Tibial artery (tissue), 4 donors: ENCODE data around the gene TRIM43B.
"Not testable (repeated sequence)": the region's sequence is repeated elsewhere in the genome, so short reads cannot be mapped to it uniquely, and the experiment has no call there.

Experiments
- DNase-seq, 2 donors: peaks; one replicate each; pipeline ENCODE4 v3.0.0-alpha.2; 2019
- H3K27ac ChIP-seq, 2 donors: fragments of 200-600 bp; sonication (generic) in 1 of 2; 1 replicate in 1 of 2; 2 replicates in 1 of 2; pipeline ENCODE4 v1.5.1; 2018 to 2019; ENCODE audit warnings: mild to moderate bottlenecking in 1 of 2
- H3K27me3 ChIP-seq, 2 donors: fragments of 200-600 bp; sonication (generic) in 1 of 2; one replicate each; pipeline versions ENCODE4 v1.5.1 to v1.6.0; 2016 to 2019
- H3K36me3 ChIP-seq, 3 donors: fragments of 200-600 bp; sonication (generic) in 2 of 3; one replicate each; pipeline ENCODE4 v1.5.1; 2016 to 2019; ENCODE audit warnings: mild to moderate bottlenecking in 2 of 3
- H3K4me1 ChIP-seq, 4 donors: fragments of 200-600 bp; sonication (generic) in 2 of 4; 1 replicate in 3 of 4; 2 replicates in 1 of 4; pipeline ENCODE4 v1.5.1; 2016 to 2019
- H3K4me3 ChIP-seq, 2 donors: fragments of 200-600 bp; sonication (generic) in 1 of 2; 1 replicate in 1 of 2; 2 replicates in 1 of 2; pipeline ENCODE4 v1.5.1; 2018 to 2019; ENCODE audit warnings: mild to moderate bottlenecking in 2 of 2
- H3K9me3 ChIP-seq, 3 donors: fragments of 200-600 bp; sonication (generic) in 1 of 3; one replicate each; pipeline ENCODE4 v1.5.1; 2016 to 2019
- intact Hi-C: fragments of 100-400 bp; cut with DNase I; formaldehyde crosslinking; loops from one replicate; pipeline ENCODE4 v1.15.0; 2023; ENCODE audit warnings: low total_unique reads
- TF ChIP-seq, protein P1 (sequence below), 2 experiments: fragments of 200-600 bp in 1 of 2; fragments of 450-650 bp in 1 of 2; IDR thresholded peaks; one replicate each; pipeline ENCODE4 v1.5.1; 2017 to 2019; ENCODE audit warnings: antibody characterized with exemption in 2 of 2, mild to moderate bottlenecking in 1 of 2, moderate library complexity in 1 of 2

TRIM43B gene

DNA sequence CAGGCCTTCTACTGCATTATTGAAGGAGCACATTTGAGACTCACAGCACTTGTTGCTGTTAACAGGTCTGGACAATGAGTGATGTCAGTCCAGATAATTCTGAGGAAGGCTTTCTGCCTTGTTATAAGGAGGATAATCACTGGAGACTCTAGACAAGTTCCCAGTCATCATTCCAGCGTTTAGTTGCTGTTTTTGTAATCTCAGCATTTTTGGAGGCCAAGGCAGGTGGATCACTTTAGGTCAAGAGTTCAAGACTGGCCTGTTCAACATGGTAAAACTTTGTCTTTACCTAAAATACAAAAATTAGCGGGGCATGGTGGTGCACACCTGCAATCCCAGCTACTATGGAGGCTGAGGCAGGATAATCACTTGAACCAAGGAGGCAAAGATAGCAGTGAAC is 39.6 kb upstream of the TRIM43B start:
- Histone ChIP-seq H3K4me1 (peaks cover 0 to 18% (median 11%) of the 10 kb centered on the region in 4 donors), H3K27me3 (no peaks in the 10 kb centered on the region), H3K36me3 (peaks cover 0 to under 1% (median 0%) of the 10 kb centered on the region in 3 donors), H3K4me3 (no peak overlapping the region), H3K27ac (no peak overlapping the region), H3K9me3 (no peaks in the 10 kb centered on the region)
- intact Hi-C loops = no loop called here
- TF ChIP-seq, protein P1, sequence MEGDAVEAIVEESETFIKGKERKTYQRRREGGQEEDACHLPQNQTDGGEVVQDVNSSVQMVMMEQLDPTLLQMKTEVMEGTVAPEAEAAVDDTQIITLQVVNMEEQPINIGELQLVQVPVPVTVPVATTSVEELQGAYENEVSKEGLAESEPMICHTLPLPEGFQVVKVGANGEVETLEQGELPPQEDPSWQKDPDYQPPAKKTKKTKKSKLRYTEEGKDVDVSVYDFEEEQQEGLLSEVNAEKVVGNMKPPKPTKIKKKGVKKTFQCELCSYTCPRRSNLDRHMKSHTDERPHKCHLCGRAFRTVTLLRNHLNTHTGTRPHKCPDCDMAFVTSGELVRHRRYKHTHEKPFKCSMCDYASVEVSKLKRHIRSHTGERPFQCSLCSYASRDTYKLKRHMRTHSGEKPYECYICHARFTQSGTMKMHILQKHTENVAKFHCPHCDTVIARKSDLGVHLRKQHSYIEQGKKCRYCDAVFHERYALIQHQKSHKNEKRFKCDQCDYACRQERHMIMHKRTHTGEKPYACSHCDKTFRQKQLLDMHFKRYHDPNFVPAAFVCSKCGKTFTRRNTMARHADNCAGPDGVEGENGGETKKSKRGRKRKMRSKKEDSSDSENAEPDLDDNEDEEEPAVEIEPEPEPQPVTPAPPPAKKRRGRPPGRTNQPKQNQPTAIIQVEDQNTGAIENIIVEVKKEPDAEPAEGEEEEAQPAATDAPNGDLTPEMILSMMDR (IDR thresholded peaks at IDR 0.05) = no peak
- no peak for DNase-seq

DNA sequence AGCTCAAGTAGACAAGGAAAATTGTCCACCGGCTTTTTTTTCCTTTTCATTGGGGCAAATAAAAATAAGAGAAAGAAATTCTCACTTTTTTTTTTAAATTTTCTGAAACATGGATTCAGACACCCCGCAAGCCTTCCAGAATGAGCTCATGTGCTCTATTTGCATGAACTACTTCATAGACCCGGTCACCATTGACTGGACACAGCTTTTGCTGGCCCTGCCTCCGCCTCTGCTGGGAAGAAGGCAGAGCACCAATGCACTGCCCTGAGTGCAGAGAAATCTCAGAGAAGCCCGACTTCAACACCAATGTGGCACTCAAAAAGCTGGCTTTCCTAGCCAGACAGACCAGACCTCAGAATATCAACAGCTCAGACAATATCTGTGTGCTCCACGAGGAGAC is 30.2 kb upstream of the TRIM43B start:
- DNase-seq = no peak
- Histone ChIP-seq H3K4me3 (no peak overlapping the region), H3K27ac (no peak overlapping the region), H3K27me3 (no peaks in the 10 kb centered on the region), H3K9me3 (no peaks in the 10 kb centered on the region), H3K36me3 (no peaks in the 10 kb centered on the region), H3K4me1 (no peaks in the 10 kb centered on the region)
- intact Hi-C loops = no loop called here
- TF ChIP-seq, protein P1 (IDR thresholded peaks at IDR 0.05) = no peak

DNA sequence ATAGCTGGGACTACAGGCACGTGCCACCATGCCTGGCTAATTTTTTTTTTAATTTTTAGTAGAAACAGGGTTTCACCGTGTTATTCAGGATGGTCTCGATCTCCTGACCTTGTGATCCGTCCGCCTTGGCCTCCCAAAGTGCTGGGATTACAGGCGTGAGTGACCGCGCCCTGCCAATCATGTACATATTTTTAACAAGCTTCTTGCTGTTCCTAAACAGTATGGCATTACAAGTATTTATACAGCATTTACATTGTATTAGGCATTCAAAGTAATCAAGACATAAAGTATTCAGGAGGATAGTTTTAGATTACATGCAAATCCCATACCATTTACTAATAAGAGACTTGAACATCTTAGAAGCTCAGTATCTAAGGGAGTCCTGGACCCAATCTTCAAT is 29.7 kb upstream of the TRIM43B start:
- H3K36me3 ChIP-seq, H3K4me3 ChIP-seq, H3K27me3 ChIP-seq, DNase-seq, H3K9me3 ChIP-seq, H3K27ac ChIP-seq, intact Hi-C loops, H3K4me1 ChIP-seq: not testable (repeated sequence)

DNA sequence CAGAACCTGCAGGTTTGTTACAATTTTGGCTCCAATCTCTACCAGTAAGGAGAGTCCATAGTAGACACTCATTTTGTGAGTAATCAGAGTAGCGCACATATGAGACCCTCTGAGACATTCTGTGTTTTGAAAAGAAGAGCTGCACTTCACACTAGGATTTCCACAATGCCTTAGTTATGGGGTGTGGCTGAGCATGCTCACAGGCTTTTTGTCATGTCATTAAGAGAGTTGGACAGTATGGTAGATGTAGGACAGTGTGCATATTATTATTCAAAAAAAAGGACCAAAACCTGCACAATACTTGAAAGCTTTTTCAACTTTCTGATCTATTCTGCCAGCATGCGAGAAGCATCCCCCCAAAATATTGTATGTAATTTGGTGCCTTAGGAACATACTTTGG is 24.9 kb upstream of the TRIM43B start:
- intact Hi-C loops = no loop called here
- Histone ChIP-seq H3K9me3 (no peaks in the 10 kb centered on the region), H3K4me3 (no peak overlapping the region), H3K4me1 (no peaks in the 10 kb centered on the region), H3K36me3 (no peaks in the 10 kb centered on the region), H3K27ac (no peak overlapping the region), H3K27me3 (no peaks in the 10 kb centered on the region)
- DNase-seq = no peak
- TF ChIP-seq, protein P1 (IDR thresholded peaks at IDR 0.05) = no peak

DNA sequence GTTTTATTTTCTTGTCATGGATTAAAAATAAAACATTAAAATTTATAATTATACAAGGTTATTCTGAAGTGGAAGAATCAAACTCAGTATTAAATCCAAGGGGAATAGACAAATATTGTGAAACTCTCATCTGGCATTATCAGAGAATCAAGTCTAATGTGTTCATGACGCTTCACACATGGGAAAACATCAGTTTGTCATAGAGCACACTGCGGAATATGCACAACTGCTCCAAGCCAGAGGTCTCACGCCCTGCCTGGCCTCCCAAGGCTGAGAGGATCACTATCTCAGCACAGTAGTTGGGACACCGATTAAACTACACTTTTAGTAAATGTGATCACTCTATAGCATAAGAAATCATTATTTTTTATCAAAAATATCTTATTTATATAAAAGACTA is 20.7 kb upstream of the TRIM43B start:
- Histone ChIP-seq H3K27me3 (no peaks in the 10 kb centered on the region), H3K4me1 (no peaks in the 10 kb centered on the region), H3K36me3 (no peaks in the 10 kb centered on the region), H3K4me3 (no peak overlapping the region), H3K27ac (no peak overlapping the region), H3K9me3 (no peaks in the 10 kb centered on the region)
- intact Hi-C loops = no loop called here
- DNase-seq = no peak
- TF ChIP-seq, protein P1 (IDR thresholded peaks at IDR 0.05) = no peak

DNA sequence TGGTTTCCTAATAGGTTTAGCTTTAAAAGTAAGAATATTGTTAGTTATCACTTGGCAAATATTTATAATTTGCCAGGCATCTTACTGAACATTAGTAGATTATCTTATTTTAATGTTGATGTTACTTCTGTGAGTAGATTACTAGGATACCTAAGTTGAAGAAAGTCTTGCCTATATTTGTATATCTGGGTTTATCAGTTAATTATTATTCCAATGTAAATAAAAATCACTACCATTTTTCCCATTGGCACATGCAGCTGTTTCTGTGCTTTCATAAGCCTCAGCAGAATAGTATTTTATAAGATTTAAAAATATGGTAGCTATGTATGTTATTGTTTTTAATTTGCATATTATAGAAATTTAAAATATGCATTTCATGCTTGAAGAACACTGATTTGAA is 16.3 kb upstream of the TRIM43B start:
- TF ChIP-seq, protein P1 (IDR thresholded peaks at IDR 0.05) = no peak
- no peak overlapping the region for H3K4me3 ChIP-seq
- H3K9me3 ChIP-seq = no peaks in the 10 kb centered on the region
- intact Hi-C loops = no loop called here
- no peak for DNase-seq
- no peaks in the 10 kb centered on the region for H3K36me3 ChIP-seq
- H3K4me1 ChIP-seq = no peaks in the 10 kb centered on the region
- H3K27me3 ChIP-seq = no peaks in the 10 kb centered on the region
- H3K27ac ChIP-seq = no peak overlapping the region

DNA sequence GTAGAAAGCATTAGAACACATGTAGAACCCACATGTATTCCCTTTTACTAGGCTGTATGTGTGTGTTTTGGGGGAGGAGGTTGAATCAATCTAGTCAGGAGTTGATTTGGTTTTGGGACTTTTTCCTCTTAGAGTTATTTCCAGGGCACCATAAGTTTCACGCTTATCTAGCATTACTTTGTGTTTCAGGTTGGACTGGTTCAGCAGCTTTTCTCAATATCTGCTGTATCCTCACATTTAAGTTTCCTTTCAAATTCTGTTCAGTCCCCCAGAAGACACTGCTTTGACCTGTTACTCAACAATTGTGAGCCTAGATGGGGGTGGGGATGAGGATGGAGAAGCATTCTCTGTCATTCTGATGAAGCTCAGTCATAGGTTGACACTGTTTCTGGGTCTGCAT is 7.5 kb upstream of the TRIM43B start:
- DNase-seq, H3K27me3 ChIP-seq, intact Hi-C loops, H3K36me3 ChIP-seq, H3K4me3 ChIP-seq, H3K27ac ChIP-seq, H3K4me1 ChIP-seq, H3K9me3 ChIP-seq: not testable (repeated sequence)

DNA sequence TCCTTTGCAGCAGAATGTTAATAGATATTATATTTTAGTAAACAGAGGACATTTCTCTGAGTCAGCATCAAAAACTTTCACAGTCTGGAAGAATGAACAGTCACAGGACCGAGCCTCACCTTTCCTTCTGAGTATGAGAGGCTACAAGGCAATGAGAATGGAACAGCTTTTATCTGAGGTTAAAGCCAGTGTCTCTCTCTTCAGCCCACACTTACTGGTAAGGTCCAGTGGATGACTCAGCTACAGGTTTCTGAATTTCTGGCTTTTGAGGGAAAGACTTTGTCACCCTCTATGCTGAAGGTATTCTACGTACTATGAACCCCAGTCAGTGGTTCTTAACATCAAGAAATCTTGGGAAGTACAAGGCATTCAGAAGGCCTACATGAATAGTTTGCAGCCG is 9.5 kb downstream of the TRIM43B start:
- H3K4me1 ChIP-seq, H3K9me3 ChIP-seq, H3K36me3 ChIP-seq, H3K27ac ChIP-seq, DNase-seq, H3K27me3 ChIP-seq, intact Hi-C loops, H3K4me3 ChIP-seq: not testable (repeated sequence)

DNA sequence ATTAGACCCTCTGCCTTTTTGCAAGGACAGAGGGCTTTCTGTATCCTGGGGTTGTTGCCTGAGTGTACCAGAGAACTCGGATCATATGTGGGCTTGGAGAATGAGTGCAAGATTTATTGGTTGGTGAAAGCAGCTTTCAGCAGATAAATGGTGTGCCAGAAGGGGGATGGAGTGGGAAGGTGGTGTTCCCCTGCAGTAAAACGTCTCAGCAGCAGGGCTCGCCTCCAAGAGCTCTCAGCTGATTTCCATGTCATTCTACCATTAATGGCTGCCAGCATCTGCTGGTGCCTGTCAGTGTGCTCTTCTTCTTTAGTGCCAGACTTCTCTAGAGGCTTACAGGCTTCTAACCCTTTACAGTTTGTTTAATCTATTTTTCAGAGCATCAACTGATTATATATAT is 16.6 kb downstream of the TRIM43B start:
- H3K4me3 ChIP-seq, H3K4me1 ChIP-seq, H3K9me3 ChIP-seq, DNase-seq, H3K27ac ChIP-seq, intact Hi-C loops, H3K36me3 ChIP-seq, H3K27me3 ChIP-seq: not testable (repeated sequence)

DNA sequence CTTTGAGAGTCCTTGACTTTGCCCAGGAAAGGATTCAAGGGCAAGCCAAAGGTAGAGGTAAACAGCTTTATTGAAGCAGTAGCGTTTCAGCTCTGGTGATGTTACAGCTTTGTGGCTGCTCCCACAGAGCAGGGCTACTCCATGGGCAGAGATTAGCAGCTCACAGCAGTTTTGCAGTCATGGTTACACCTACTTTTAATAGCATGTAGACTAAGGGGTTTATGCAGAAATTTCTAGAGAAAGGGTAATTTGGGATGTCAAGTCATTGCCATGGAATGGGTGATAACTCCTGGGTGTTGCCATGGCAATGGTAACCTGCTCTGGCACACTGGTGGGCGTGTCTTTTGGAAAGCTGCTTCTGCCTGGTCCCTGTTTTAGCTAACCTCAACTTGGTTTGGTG is 18.0 kb downstream of the TRIM43B start:
- H3K27me3 ChIP-seq, H3K4me1 ChIP-seq, H3K36me3 ChIP-seq, intact Hi-C loops, H3K9me3 ChIP-seq, H3K27ac ChIP-seq, DNase-seq, H3K4me3 ChIP-seq: not testable (repeated sequence)
